ENCODE data around the gene CLRN1.

CLRN1 gene

GRCh38 chr3:150975086-150975991, 2.8 kb upstream of the CLRN1 start:
- no peak for DNase-seq

DNA sequence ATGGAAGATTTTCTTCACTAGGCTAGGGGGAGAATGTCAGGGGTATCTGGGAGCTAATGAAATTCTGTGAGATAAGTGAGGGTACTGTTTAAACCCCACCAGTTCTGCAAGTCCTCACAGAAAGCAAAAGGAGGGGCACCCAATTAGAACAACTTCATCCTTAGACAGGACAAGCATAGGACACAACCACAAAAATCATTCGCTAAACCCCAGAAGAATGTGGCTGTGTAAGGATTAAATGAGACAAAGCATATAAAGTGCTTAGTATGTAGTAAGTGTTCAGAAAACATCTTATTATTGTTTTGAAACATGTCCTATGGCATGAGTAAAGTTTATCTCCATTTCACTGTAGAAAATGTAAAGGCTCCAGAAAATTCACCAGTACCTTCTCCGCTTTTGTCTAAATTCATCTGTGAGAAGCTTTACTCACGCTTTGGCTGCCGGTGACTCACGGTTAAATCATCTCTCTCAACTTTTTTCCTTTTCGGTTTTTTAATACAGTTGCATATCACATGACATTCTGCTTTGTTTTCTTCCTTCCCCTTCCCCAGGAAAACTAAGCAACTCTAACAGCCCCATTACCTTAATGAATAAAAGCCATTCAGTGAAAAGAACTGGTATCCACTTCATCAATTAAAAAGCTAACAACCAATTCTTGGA, 1.7 kb downstream of the CLRN1 start:
- peak; percentile 71 for DNase-seq

DNA sequence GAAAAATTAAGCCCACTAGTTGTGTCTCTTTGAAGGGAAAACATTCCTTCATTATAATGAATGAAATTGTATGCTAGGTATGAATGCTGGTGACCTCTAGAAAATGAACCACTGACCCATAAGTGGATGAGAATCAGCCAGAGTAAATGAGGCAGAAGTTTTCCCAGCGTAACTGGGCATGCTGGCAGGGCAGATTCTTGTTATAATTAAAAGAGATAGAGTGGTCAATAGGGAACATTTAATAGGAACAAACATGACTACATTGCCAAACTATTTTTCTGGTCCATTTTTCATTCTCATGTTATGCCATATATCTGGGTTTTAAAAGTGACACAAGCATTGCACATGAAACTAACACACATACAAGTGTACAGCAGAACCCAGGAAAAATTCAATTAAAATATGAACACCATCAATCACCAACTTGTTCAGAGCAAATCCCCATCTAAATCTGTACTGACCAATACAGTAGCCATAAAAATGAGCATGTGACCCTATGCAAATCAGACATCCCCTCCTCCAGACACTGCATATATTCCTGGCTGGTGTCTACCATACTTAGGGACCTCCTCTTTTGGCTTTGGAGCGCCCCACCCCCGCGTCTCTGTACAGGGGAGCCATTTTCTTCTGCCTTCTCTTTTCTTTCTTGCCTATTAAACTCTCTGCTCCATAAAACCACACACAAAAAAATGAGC, 4.0 kb downstream of the CLRN1 start:
- no peak for DNase-seq

DNA sequence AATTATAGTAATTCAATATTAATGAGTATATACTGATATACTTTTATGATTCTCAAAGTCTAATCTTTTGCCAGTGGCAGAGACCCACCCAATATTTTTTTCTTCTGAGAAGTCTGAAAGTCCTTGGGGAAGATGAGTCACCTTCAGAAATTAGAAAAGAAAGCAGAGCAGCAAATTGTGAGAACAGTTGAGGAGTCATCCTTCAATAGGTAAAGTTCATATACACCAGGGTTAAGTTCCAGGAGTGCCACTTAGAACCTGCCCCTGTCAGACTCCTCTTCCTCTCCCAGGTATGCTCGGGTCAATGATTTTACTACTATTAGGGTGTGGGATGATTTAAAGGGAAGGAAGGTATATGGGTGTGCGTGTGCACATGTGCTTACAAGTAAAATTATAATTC, 7.1 kb downstream of the CLRN1 start:
- DNase-seq: no peak

DNA sequence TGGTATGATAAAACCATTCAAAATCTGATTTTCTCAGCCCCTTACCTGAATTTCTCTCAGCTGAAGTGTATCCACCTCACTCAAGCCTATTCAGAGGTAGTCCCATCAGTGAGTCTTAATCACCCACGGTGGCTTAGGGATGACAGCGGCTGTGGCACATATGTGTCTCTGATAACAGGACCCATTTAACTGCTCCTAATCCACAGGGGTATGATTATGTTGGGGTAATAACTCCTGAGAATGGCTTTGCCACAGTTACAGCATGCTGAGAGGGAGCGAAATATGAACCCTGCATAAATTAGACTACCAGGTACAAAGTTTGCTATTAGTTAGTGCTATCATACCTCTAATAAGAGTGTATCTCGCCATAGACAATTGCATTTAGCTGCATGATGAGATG, 10.6 kb downstream of the CLRN1 start:
- no peak for DNase-seq

GRCh38 chr3:150960708-150961684, 11.5 kb downstream of the CLRN1 start:
- DNase-seq: no peak

DNA sequence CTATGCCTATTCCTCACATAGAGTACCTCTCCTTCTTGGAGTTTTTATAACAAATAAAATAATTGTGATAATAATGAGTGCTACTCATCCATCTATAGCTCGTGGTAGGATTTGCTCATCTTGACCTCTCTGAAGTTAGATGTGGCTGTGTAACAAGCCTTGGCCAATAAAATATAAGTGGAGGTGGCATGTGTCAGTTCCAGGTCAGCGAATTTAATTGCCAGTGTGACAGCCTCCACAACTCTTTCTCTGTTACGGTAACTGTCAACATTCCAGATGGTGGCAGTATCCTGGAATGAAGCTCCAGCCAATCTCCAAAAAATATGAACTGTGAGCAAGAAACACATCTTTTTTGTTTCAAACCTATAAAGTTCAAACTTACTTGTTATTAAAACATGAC, 13.8 kb downstream of the CLRN1 start:
- no peak for DNase-seq

DNA sequence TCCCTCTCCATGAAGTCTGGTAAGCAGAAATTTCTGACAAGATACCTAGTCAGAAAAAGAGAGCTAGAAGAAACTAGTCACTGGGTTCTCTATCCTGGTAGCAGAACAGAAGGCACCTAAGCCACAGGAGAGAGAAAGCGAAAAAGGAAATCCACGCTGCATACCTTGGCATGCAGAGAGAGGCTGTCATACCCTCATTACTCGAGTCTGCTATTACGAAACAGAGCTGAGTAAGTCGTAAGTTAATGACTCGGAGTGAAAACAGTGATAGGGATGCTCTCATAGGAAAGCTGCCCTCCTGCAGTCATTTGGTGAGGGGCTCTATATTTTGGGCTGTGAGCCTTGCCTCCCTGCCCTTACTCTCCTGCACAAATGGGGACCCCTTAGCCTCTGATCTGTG, 16.2 kb downstream of the CLRN1 start:
- peak; percentile 39 for DNase-seq

DNA sequence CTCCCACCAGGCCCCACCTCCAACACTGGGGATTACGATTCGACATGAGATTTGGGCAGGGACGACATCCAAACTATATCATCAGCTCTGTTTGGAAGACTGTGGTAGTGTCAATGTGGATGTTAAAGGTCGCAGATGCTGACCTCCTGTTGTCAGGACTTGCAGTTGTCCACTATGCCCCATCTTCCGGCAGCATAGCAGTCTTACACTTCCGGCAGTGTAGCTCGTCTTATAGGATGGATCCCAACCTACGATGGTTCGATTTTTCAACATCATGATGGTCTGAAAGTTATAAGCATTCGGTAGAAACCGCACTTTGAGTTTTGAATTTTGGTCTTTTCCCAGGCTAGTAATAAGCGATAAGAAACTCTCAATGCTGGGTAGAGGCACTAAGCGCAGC, 20.6 kb downstream of the CLRN1 start:
- no peak for DNase-seq

DNA sequence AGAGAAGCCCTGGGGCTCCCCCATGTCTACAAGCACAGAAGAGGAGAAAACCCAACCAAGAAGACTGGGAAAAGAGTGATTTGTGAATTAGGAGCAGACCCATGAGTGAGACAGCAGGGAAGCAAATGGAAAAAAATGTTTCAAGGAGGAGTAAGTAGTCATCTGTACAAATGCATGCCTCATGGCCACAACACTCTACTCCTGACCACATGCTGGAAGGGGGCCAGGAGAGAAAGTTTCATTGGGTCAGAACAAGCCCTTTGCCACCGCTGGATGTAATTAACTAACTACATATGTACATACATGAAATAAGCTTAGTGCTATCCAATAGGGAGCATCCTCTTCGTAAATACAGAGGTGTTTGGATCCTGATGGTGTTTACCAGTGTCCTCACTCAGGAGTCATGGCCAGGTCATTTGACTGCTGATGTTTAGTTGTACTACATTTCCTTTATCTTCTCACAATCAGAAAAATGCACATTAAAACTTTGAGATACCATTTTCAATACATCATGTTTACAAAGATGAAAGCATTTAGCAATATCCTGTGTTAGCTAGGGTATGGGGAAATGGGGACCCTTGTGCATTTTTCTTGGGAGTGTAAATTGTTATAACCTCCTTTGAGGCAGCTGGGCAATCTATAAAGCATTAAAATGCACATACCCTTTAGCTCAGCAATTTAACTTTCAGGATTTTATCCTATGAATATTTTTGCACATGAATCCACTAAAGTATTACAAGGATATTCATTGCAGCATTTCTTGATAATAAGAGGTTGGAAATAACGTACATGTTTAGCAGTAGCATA, 27.1 kb downstream of the CLRN1 start:
- peak; percentile 52 for DNase-seq

- no peak for DNase-seq
Measured at GRCh38 chr3:150942221-150942620, 30.3 kb downstream of the CLRN1 start.

DNA sequence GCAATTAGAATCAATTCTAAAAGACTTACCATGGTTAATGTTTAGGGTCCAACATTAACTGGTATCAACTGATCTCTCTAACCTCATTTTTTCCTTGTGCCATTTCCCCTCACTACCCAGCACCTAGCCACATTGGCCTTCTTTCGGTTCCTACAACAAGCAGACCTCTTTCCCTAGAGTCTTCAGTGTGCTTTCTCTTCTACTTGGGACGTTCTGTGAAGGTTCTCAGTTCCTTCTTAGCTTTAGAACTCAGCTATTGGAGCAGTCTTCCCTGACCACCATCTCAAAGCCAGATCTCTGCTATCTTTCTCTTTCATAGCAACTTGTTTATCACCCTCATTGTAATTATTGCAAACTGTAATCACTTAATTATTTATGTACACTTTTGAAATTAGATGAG, 35.8 kb downstream of the CLRN1 start:
- DNase-seq: no peak

DNA sequence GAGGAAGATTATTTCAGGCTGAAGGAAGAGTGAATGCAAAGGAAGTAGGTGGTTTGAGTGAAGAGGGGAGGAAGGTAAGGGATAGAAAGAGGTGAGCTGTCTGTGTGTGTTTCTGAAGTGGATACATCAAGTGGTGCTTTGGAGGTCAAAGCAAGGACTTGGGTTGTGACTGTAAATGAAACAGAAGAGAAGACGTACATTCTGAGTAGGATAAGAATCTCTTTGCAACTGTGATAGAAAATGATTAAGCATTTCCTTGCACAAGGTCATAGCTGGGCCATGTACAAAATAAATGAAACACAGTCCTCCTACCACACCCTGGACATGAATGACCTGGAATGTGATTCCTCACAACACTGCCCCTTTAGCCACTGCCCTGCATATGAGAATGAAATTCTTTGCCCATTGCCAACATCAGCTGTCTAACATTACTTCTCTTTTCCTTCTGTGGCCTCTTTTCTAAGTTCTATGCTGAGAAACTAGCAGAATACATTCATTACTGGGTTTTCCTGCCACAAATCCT, 39.0 kb downstream of the CLRN1 start:
- peak; percentile 7 for DNase-seq

GRCh38 chr3:150931745-150932144, 40.8 kb downstream of the CLRN1 start:
- no peak for DNase-seq

DNA sequence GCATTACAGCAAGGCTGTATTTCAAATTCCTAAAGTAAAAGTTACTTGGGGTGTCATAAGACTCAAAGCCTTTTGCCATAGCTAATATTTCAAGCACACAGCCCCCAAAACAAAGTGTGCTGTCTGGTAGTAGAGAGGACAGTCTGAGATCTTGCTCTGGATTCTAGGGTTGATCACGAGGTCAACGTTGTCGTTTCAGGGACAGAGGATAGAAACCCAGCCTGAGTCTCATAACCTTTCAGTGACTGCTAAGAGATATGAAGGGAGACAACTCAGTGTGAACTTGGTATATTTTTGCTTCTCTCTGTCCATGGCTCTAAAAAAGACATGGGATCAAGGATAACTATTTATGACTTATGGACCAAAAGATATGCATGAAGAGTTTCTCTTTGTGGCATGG, 41.7 kb downstream of the CLRN1 start:
- no peak for DNase-seq

- no peak for DNase-seq
Measured at GRCh38 chr3:150928234-150928633, 44.3 kb downstream of the CLRN1 start.

DNA sequence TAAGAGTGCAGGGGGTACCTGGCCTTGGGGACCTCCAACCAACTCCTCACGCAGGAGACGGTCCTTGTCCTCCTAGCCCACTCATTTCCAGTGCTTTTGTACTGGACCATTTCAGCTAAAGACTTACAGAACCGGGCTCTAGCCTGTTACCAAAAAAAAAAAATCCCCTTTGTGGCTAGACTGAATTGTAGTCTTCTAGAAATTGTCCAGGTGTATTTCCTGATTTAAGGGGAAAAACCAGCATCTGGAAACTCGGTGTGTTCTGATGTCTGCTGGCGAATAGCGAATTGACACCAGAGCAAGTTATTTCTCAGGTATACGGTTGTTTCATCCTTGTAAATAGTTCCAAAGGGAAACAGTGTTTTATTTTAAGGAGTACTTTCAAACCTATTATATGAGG, 46.2 kb downstream of the CLRN1 start:
- DNase-seq: no peak

DNA sequence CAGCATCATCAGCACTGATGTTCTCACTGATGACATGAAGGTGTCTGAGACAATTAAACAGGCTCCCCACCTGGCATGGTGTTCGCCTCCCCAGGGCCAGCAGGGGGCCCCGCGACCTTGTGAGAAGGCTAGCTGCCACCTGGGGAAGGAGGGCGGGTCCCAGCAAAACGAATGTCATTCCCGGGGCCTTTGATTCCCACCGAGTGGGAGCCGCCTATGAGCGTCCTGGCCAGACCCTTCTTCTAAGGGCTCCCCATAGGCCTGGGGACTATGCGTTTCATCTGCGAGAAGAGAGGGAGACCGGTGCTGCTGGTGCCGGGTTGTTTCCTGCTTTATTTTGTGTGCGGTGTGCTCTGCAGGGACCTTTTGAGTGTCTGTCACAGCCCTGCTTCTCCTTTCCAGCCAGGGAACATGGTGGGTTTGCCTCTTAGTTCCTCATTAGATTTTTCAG, 46.8 kb downstream of the CLRN1 start:
- DNase-seq: peak; percentile 19

- DNase-seq: no peak
Measured at GRCh38 chr3:150922611-150923010, 49.9 kb downstream of the CLRN1 start.

GRCh38 chr3:150921209-150921608, 51.3 kb downstream of the CLRN1 start:
- no peak for DNase-seq

DNA sequence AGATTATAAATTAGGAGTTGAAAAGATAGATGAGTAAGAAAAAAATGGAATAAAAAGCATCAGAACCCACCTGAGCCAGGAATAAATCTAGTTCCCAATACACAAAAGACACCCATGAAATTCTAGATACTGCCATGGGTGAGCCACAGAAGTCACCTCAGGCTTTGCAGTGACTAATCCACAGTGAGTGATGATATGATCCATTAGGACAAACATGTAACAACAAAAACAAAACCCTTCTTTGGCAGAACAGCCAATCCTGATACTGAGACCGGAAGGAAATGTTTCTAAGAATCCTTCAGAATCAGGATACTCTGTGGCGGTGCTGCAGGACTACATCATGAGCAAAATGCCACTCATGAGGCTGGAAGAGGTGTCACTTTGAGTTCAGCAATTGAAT, 52.3 kb downstream of the CLRN1 start:
- no peak for DNase-seq
